AG04450 (cell line): ENCODE data around the gene TUBA4B. TPM values are rescaled to one million over a fixed set of nuclear protein-coding genes. Genes with fewer than 3 reads are reported as not detected.
A peak's percentile ranks its signal among the peaks of the same experiment; 100 is the strongest.

Experiments used
- CTCF ChIA-PET: fragments of 300-600, 350-600 bp; formaldehyde crosslinking; extraction: SDS; loops from one replicate; lab custom pipeline; 2022; ENCODE audit warnings: antibody characterized with exemption, inconsistent platforms; lab: Charles Lee
- POLR2A ChIA-PET: fragments of 350-600 bp; formaldehyde crosslinking; extraction: SDS; loops from one replicate; lab custom pipeline; 2021; ENCODE audit warnings: antibody characterized with exemption, inconsistent platforms; lab: Yijun Ruan, JAX
- DNase-seq: peaks from one replicate; pipeline ENCODE4 v3.0.0-alpha.2; 2011; ENCODE audit warnings: low read depth, low spot score
- H3K27ac ChIP-seq: one replicate; pipeline ENCODE4 v1.5.1; 2012; ENCODE audit warnings: low read depth, low read length, control low read depth
- H3K27me3 ChIP-seq: one replicate; pipeline ENCODE4 v1.6.0; 2012; ENCODE audit warnings: low read length; ENCODE audit not compliant: control insufficient read depth, insufficient read depth
- H3K4me3 ChIP-seq: 2 replicates; pipeline ENCODE4 v1.5.1; 2011; ENCODE audit warnings: mild to moderate bottlenecking, low read depth, low read length, control low read depth
- H3K9me3 ChIP-seq: 2 replicates; pipeline ENCODE4 v1.5.1; 2012; ENCODE audit warnings: low read length; ENCODE audit not compliant: control insufficient read depth, insufficient read depth
- polyA minus RNA-seq: library from RNA; depleted of rRNA, polyadenylated mRNA; stranded (reverse); fragments of >200 nt; gene quantifications from 2 replicates; pipeline ENCODE4 v1.2.3, GENCODE V29; 2011; rRNA and poly(A)+ RNA removed
- polyA plus RNA-seq: library from polyadenylated mRNA; depleted of rRNA; stranded (reverse); fragments of >200 nt; gene quantifications from 2 replicates; pipeline ENCODE4 v1.2.3, GENCODE V29; 2011; rRNA removed
- TF ChIP-seq, protein P1 (sequence below): IDR thresholded peaks from 2 replicates; pipeline ENCODE4 v1.5.1; 2011; ENCODE audit warnings: low read depth, low read length, control low read depth, inconsistent platforms

Gene TUBA4B
- not detected in 2 replicates for polyA plus RNA-seq
- not detected in 2 replicates for polyA minus RNA-seq

DNA sequence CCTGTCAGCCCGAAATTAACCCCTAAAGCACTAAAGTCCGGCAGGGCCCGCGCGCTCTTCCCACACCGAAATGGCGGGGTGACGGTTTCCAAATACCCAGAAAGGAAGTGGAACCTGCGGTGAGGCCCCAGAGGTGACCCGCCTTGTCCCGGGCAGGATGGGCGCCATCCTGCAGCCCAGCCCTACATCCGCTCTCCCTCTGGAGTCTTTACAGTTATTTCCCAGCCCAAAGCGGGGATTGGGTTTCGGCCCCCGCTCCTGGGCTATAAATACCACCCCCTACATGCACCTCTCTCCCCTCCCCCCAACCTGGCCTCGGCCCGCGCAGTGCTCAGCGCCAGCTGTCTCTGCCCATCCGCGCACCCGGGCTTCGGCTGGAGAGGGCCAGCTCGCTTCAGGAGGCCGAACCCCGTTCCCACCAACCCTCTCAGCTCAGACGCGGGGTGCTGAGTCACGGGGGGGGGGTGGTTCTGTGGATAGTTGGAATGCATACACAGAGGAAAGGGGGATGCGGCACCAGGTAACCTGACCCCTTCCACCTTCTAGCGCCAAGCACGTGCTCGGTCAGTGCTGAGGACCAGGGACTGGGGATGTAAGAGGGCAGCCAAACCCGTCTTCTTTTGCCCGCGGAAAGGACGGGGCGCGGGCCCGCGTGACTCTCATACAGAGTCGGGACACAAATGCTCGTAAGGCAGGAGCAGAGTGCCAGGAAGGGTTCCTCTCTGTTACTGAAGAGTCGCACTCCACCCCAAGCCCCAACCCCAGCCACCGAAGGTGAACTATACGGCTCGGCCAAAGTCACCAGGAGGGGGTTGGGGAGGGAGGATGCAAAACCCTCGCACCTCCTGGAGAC, at the start of gene TUBA4B:
TUBA4B (plus strand) TSS at position 344 of the 853 bp plus-strand sequence; CDS start at position 509, 165 bp downstream.
- Histone ChIP-seq H3K9me3 (no peaks in the 10 kb centered on the region), H3K4me3 (peak within 1 kb of the TSS; percentile 66), H3K27me3 (peaks cover 14% of the 10 kb centered on the region), H3K27ac (no peak within 1 kb of the TSS)
- ChIA-PET CTCF (interaction anchor here (2.5 to 3.1 kb wide), 2 partner anchors 25 to 42 kb away, joined by 16 to 19 read pairs; partner anchors contain the start of gene DNAJB2), POLR2A (interaction anchor here (0.6 to 1.7 kb wide), 8 partner anchors 13 to 258 kb away, joined by 3 to 9 read pairs (median 4); partner anchors contain the start of genes ABCB6 and DNAJB2)
- DNase-seq: no peak
- TF ChIP-seq, protein P1, sequence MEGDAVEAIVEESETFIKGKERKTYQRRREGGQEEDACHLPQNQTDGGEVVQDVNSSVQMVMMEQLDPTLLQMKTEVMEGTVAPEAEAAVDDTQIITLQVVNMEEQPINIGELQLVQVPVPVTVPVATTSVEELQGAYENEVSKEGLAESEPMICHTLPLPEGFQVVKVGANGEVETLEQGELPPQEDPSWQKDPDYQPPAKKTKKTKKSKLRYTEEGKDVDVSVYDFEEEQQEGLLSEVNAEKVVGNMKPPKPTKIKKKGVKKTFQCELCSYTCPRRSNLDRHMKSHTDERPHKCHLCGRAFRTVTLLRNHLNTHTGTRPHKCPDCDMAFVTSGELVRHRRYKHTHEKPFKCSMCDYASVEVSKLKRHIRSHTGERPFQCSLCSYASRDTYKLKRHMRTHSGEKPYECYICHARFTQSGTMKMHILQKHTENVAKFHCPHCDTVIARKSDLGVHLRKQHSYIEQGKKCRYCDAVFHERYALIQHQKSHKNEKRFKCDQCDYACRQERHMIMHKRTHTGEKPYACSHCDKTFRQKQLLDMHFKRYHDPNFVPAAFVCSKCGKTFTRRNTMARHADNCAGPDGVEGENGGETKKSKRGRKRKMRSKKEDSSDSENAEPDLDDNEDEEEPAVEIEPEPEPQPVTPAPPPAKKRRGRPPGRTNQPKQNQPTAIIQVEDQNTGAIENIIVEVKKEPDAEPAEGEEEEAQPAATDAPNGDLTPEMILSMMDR: no peak

DNA sequence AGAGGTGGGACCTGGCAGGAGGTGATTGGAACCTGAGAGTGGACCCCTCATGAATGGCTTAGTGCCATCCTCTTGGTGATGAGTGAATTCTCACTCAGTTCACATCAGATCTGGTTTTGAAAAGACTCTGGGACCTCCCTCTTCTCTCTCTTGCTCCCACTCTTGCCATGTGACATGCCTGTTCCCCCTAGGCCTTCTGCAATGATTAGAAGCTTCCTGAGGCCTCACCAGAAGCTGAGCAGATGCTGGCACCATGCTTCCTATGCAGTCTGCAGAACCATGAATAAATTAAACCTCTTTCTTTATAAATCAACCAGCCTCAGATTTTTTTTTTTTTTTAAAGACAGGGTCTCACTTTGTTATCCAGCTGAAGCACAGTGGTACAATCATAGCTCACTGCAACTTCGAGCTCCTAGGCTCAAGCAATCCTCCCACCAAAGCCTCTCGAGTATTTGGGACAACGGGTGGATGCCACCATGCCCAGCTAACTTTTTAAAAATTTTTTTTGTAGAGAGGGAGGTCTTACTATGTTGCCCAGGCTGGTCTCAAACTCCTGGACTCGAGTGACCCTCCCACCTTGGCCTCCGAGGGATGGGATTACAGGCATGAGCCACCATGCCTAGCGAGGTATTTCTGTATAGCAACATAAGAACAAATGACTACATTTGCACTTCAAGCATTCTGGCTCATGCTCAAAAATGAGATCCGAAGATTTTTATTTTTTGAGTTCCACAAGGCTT, 48.4 kb upstream of the TUBA4B start:
- no peak for DNase-seq
- H3K27ac ChIP-seq: no peak overlapping the region
- POLR2A ChIA-PET: interaction anchor here (0.7 kb wide), 1 partner anchor 178 kb away, joined by 3 read pairs; no protein-coding TSS in a partner anchor
- CTCF ChIA-PET: no interaction called here
- TF ChIP-seq, protein P1: no peak
- peaks cover 3% of the 10 kb centered on the region for H3K9me3 ChIP-seq
- no peak overlapping the region for H3K4me3 ChIP-seq
- H3K27me3 ChIP-seq: no peaks in the 10 kb centered on the region

DNA sequence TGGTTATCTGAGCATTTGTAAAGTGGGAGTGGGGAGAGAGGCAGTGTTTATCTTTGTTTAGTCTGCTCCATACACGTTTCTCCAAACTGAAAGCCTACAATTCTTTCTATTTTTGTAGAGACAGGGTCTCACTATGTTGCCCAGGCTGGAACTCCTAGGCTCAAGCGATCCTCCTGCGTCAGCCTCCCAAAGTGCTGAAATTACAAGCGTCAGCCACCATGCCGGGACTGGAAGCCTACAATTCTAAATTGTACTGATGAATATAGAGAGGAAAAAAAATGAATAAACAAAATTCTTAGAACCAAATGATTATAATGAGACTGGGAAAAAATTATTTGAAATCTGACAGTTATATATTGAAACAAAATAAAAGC, 47.9 kb upstream of the TUBA4B start:
- ChIA-PET CTCF (interaction anchor here (1.4 kb wide), 1 partner anchor 90 kb away, joined by 3 read pairs; no protein-coding TSS in a partner anchor), POLR2A (interaction anchor here (0.7 kb wide), 1 partner anchor 179 kb away, joined by 3 read pairs; no protein-coding TSS in a partner anchor)
- Histone ChIP-seq H3K27me3 (no peaks in the 10 kb centered on the region), H3K9me3 (peaks cover 3% of the 10 kb centered on the region), H3K27ac (no peak overlapping the region), H3K4me3 (no peak overlapping the region)
- DNase-seq: no peak
- TF ChIP-seq, protein P1: no peak

DNA sequence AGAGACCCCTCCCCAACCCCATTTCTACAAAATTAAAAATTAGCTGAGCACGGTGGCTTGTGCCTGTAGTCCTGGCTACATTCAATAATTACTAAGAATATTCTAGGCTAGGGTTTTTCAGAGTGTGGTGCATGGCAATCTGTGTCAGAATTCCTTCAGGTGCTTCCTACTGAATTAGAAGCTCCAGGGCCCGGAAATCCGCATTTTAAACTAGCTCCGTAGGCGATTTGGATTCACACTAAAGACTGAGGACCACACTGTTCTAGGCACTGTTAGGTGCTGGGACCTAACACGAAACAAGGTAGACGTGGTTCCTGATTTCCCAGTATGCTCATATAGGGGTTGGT, 47.1 kb upstream of the TUBA4B start:
- Histone ChIP-seq H3K4me3 (peak overlapping the region; percentile 80), H3K27ac (peak overlapping the region; percentile 52), H3K9me3 (peaks cover 3% of the 10 kb centered on the region), H3K27me3 (no peaks in the 10 kb centered on the region)
- DNase-seq: no peak
- TF ChIP-seq, protein P1: no peak
- ChIA-PET POLR2A (interaction anchor here (1.0 to 3.6 kb wide), 7 partner anchors 12 to 43 kb away, joined by 3 to 37 read pairs (median 4); partner anchors contain the start of genes ABCB6, CNPPD1, GLB1L and STK16), CTCF (interaction anchor here (0.6 to 1.9 kb wide), 7 partner anchors 30 to 307 kb away, joined by 3 to 5 read pairs (median 3); partner anchors contain the start of gene CNPPD1)
